Measurements from ENCODE around the gene HMCN2.
"Not testable (repeated sequence)": the region's sequence is repeated elsewhere in the genome, so short reads cannot be mapped to it uniquely, and the experiment has no call there.

HMCN2 gene

GRCh38 chr9:130429381-130429780, 163.8 kb downstream of the HMCN2 start:
- Histone ChIP-seq H3K27ac (ENCODE audit: low read depth, low read length) (no peak overlapping the region), H3K27me3 (ENCODE audit: control insufficient read depth, insufficient read depth, low read length) (peaks cover 29% of the 10 kb centered on the region), H3K4me1 (ENCODE audit: control insufficient read depth, insufficient read depth, low read length) (peaks cover 7% of the 10 kb centered on the region)

GRCh38 chr9:130429831-130430230, 164.3 kb downstream of the HMCN2 start:
- Histone ChIP-seq H3K9ac (ENCODE audit: low read depth, low read length) (no peak overlapping the region), H3K4me3 (ENCODE audit: low read depth, low read length) (no peak overlapping the region), H3K4me1 (ENCODE audit: control insufficient read depth, insufficient read depth, low read length) (peaks cover 7% of the 10 kb centered on the region), H3K27ac (ENCODE audit: low read depth, low read length) (no peak overlapping the region), H3K9me3 (ENCODE audit: control insufficient read depth, insufficient read depth, low read length) (no peaks in the 10 kb centered on the region), H3K36me3 (ENCODE audit: control insufficient read depth, insufficient read depth, low read length) (no peaks in the 10 kb centered on the region), H3K27me3 (ENCODE audit: control insufficient read depth, insufficient read depth, low read length) (peaks cover 31% of the 10 kb centered on the region)

More at GRCh38 chr9:130429381-130429780, 163.8 kb downstream of the HMCN2 start:
- Histone ChIP-seq H3K4me3 (ENCODE audit: low read depth, low read length) (no peak overlapping the region), H3K36me3 (ENCODE audit: control insufficient read depth, insufficient read depth, low read length) (no peaks in the 10 kb centered on the region), H3K9ac (ENCODE audit: low read depth, low read length) (no peak overlapping the region), H3K9me3 (ENCODE audit: control insufficient read depth, insufficient read depth, low read length) (no peaks in the 10 kb centered on the region)

- H3K4me3 ChIP-seq (ENCODE audit: low read depth, low read length): no peak overlapping the region
- H3K27me3 ChIP-seq (ENCODE audit: control insufficient read depth, insufficient read depth, low read length): peaks cover 31% of the 10 kb centered on the region
- peaks cover 7% of the 10 kb centered on the region for H3K4me1 ChIP-seq (ENCODE audit: control insufficient read depth, insufficient read depth, low read length)
- no peak overlapping the region for H3K9ac ChIP-seq (ENCODE audit: low read depth, low read length)
- H3K9me3 ChIP-seq (ENCODE audit: control insufficient read depth, insufficient read depth, low read length): no peaks in the 10 kb centered on the region
- no peaks in the 10 kb centered on the region for H3K36me3 ChIP-seq (ENCODE audit: control insufficient read depth, insufficient read depth, low read length)
- H3K27ac ChIP-seq (ENCODE audit: low read depth, low read length): no peak overlapping the region
These were observed 164.7 kb downstream of the HMCN2 start for GRCh38 chr9:130430232-130430631.

- Histone ChIP-seq H3K27me3 (ENCODE audit: control insufficient read depth, insufficient read depth, low read length) (peaks cover 31% of the 10 kb centered on the region), H3K9me3 (ENCODE audit: control insufficient read depth, insufficient read depth, low read length) (no peaks in the 10 kb centered on the region), H3K4me1 (ENCODE audit: control insufficient read depth, insufficient read depth, low read length) (peaks cover 7% of the 10 kb centered on the region), H3K27ac (ENCODE audit: low read depth, low read length) (no peak overlapping the region), H3K4me3 (ENCODE audit: low read depth, low read length) (no peak overlapping the region), H3K9ac (ENCODE audit: low read depth, low read length) (no peak overlapping the region), H3K36me3 (ENCODE audit: control insufficient read depth, insufficient read depth, low read length) (no peaks in the 10 kb centered on the region)
These were observed 165.4 kb downstream of the HMCN2 start for GRCh38 chr9:130430734-130431535.

DNA sequence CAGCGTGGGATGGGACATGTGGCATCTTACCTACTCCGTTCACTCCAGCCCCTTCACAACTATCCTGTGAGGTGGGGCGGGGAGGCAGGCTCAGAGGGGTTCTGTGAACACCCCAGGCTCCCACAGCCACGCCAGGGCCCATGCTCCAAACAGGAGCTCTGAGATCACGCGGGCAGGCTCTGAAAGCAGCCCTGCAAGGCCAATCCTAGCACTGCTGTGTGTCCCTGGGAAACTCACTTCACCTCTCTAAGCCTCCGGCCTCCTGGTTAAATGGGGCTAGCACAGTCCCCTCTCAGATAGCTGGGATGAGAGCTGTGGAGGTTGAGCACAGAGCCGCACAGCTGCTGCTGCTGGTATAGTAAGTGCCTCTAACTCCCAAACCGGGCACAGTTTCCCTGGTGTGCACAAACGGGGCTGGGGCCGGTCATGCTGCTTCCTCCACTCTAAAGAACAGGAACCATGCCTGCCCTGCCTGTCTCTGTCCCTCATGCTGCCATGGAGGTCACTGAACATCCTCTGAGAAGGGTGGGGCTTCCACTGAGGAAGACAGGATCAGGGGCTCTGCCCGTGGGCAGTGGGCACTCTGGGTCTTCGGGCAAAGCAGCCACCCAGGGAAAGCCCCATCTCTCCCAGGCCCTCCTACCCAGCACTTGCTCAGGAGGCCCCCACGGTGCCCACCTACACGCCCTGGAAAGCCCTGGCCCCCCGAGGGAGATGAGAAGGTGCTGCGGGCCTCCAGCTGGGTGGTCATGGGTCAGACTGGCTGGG, 166.2 kb downstream of the HMCN2 start:
- Histone ChIP-seq H3K9ac (ENCODE audit: low read depth, low read length) (no peak overlapping the region), H3K27ac (ENCODE audit: low read depth, low read length) (no peak overlapping the region), H3K36me3 (ENCODE audit: control insufficient read depth, insufficient read depth, low read length) (no peaks in the 10 kb centered on the region), H3K4me1 (ENCODE audit: control insufficient read depth, insufficient read depth, low read length) (peaks cover 7% of the 10 kb centered on the region), H3K9me3 (ENCODE audit: control insufficient read depth, insufficient read depth, low read length) (no peaks in the 10 kb centered on the region), H3K27me3 (ENCODE audit: control insufficient read depth, insufficient read depth, low read length) (peaks cover 31% of the 10 kb centered on the region), H3K4me3 (ENCODE audit: low read depth, low read length) (no peak overlapping the region)

- Histone ChIP-seq H3K9me3 (ENCODE audit: control insufficient read depth, insufficient read depth, low read length) (no peaks in the 10 kb centered on the region), H3K4me1 (ENCODE audit: control insufficient read depth, insufficient read depth, low read length) (peaks cover 7% of the 10 kb centered on the region), H3K36me3 (ENCODE audit: control insufficient read depth, insufficient read depth, low read length) (no peaks in the 10 kb centered on the region), H3K4me3 (ENCODE audit: low read depth, low read length) (no peak overlapping the region), H3K27me3 (ENCODE audit: control insufficient read depth, insufficient read depth, low read length) (peaks cover 31% of the 10 kb centered on the region), H3K9ac (ENCODE audit: low read depth, low read length) (no peak overlapping the region), H3K27ac (ENCODE audit: low read depth, low read length) (no peak overlapping the region)
These were observed 166.8 kb downstream of the HMCN2 start for GRCh38 chr9:130432362-130432761.

- Histone ChIP-seq H3K36me3 (ENCODE audit: control insufficient read depth, insufficient read depth, low read length) (no peaks in the 10 kb centered on the region), H3K9me3 (ENCODE audit: control insufficient read depth, insufficient read depth, low read length) (no peaks in the 10 kb centered on the region), H3K27ac (ENCODE audit: low read depth, low read length) (no peak overlapping the region), H3K27me3 (ENCODE audit: control insufficient read depth, insufficient read depth, low read length) (peaks cover 31% of the 10 kb centered on the region), H3K4me3 (ENCODE audit: low read depth, low read length) (peak overlapping the region; percentile 49), H3K9ac (ENCODE audit: low read depth, low read length) (no peak overlapping the region), H3K4me1 (ENCODE audit: control insufficient read depth, insufficient read depth, low read length) (peaks cover 7% of the 10 kb centered on the region)
These were observed 167.2 kb downstream of the HMCN2 start for GRCh38 chr9:130432796-130433167.

DNA sequence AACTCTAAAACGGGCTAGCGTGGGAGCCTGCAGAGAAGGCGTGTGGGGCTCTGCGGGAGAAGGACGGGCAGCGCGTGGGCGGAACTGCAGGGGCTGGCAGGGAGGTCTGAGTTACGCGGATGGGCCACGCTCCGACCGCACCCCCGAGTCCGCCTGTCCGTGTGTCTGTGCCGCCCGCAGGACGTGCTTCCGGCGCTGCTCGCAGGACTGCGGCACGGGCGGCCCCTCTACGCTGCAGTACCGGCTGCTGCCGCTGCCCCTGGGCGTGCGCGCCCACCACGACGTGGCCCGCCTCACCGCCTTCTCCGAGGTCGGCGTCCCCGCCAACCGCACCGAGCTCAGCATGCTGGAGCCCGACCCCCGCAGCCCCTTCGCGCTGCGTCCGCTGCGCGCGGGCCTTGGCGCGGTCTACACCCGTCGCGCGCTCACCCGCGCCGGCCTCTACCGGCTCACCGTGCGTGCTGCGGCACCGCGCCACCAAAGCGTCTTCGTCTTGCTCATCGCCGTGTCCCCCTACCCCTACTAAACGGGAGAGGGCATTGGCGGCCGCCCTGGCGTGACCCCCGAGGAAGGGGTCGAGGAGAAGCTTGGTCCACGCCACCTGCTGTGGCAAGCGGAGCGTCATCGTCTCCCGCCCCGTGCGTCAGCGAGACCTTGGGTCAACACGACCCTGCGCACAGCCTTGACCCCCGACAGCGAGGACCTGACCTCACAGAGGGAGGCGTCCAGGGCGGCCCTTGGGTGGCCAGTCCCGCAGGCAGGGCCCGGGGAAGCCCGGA, 167.8 kb downstream of the HMCN2 start:
- Histone ChIP-seq H3K27ac (ENCODE audit: low read depth, low read length) (no peak overlapping the region), H3K4me1 (ENCODE audit: control insufficient read depth, insufficient read depth, low read length) (peaks cover 7% of the 10 kb centered on the region), H3K4me3 (ENCODE audit: low read depth, low read length) (peak overlapping the region; percentile 49), H3K9ac (ENCODE audit: low read depth, low read length) (no peak overlapping the region), H3K36me3 (ENCODE audit: control insufficient read depth, insufficient read depth, low read length) (no peaks in the 10 kb centered on the region), H3K27me3 (ENCODE audit: control insufficient read depth, insufficient read depth, low read length) (peaks cover 31% of the 10 kb centered on the region), H3K9me3 (ENCODE audit: control insufficient read depth, insufficient read depth, low read length) (no peaks in the 10 kb centered on the region)

DNA sequence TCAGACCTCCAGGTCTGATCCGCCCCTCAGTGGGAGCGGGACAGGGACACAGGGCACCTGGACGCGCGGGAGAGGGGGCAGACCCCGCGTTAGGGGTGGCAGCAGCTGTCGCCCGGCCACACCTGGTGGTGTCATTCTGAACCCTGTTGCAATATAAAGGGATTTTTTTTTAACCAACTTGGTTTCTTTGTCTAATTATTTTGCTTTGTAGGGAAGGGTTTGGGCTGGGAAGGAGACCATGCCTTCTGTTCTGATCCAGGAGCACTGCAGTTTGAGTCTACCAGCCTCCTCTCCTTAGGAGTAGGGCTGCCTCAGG, 168.3 kb downstream of the HMCN2 start:
- H3K27ac ChIP-seq (ENCODE audit: low read depth, low read length): no peak overlapping the region

DNA sequence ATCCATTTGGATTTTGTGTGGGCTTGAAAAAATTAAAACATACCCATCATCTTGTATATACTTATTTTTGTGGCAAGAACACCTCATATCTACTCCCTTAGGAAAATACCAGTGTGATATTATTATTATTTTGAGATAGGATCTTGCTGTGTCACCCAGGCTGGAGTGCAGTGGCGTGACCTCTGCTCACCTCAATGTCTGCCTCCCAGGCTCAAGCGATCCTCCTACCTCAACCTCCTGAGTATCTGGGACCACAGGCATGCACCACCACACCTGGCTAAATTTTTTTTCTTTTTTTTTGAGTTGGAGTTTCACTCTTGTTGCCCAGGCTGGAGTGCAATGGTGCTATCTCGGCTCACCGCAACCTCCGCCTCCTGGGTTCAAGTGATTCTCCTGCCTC, 169.1 kb downstream of the HMCN2 start:
- H3K9me3 ChIP-seq (ENCODE audit: control insufficient read depth, insufficient read depth, low read length); H3K4me1 ChIP-seq (ENCODE audit: control insufficient read depth, insufficient read depth, low read length); H3K9ac ChIP-seq (ENCODE audit: low read depth, low read length); H3K4me3 ChIP-seq (ENCODE audit: low read depth, low read length); H3K36me3 ChIP-seq (ENCODE audit: control insufficient read depth, insufficient read depth, low read length); H3K27ac ChIP-seq (ENCODE audit: low read depth, low read length): not testable (repeated sequence)
- H3K27me3 ChIP-seq (ENCODE audit: control insufficient read depth, insufficient read depth, low read length): peaks cover 31% of the 10 kb centered on the region

More for the DNA sequence above, 168.3 kb downstream of the HMCN2 start:
- Histone ChIP-seq H3K9me3 (ENCODE audit: control insufficient read depth, insufficient read depth, low read length) (no peaks in the 10 kb centered on the region), H3K9ac (ENCODE audit: low read depth, low read length) (no peak overlapping the region), H3K4me1 (ENCODE audit: control insufficient read depth, insufficient read depth, low read length) (peaks cover 7% of the 10 kb centered on the region), H3K27me3 (ENCODE audit: control insufficient read depth, insufficient read depth, low read length) (peaks cover 31% of the 10 kb centered on the region), H3K4me3 (ENCODE audit: low read depth, low read length) (peak overlapping the region; percentile 49; the same call in 1 of the 2 replicates), H3K36me3 (ENCODE audit: control insufficient read depth, insufficient read depth, low read length) (no peaks in the 10 kb centered on the region)

All from HUES48 (cell line).